Neuronal stem cell (in vitro differentiated cells): Measurements from ENCODE around the gene CDH15.

ENCODE experiments used
- DNase-seq: peaks from one replicate; pipeline ENCODE4 v3.0.0-alpha.2; 2013; ENCODE audit warnings: low spot score
- H2AFZ ChIP-seq: one replicate; pipeline ENCODE4 v1.6.1; 2013; ENCODE audit warnings: mild to moderate bottlenecking, low read length, inconsistent platforms
- H2AK5ac ChIP-seq: 2 replicates; pipeline ENCODE4 v1.6.1; 2013; ENCODE audit warnings: low read depth, mild to moderate bottlenecking, inconsistent platforms, low read length, moderate library complexity, mixed read lengths
- H2BK120ac ChIP-seq: 2 replicates; pipeline ENCODE4 v1.6.1; 2013; ENCODE audit warnings: low read depth, mild to moderate bottlenecking, inconsistent platforms, low read length, moderate library complexity, mixed read lengths
- H2BK12ac ChIP-seq: one replicate; pipeline ENCODE4 v1.6.1; 2013; ENCODE audit warnings: low read length, inconsistent platforms
- H2BK15ac ChIP-seq: 2 replicates; pipeline ENCODE4 v1.6.1; 2013; ENCODE audit warnings: mild to moderate bottlenecking, low read length, inconsistent platforms, mixed read lengths
- H2BK5ac ChIP-seq: one replicate; pipeline ENCODE4 v1.6.1; 2013; ENCODE audit warnings: inconsistent platforms, mild to moderate bottlenecking, low read length, moderate library complexity
- H3K14ac ChIP-seq: one replicate; pipeline ENCODE4 v1.6.1; 2013; ENCODE audit warnings: low read length, inconsistent platforms
- H3K18ac ChIP-seq: 2 replicates; pipeline ENCODE4 v1.6.1; 2013; ENCODE audit warnings: low read length, inconsistent platforms
- H3K23ac ChIP-seq: 2 replicates; pipeline ENCODE4 v1.6.1; 2013; ENCODE audit warnings: low read depth, mild to moderate bottlenecking, mixed read lengths, low read length, inconsistent platforms; ENCODE audit not compliant: poor library complexity
- H3K27ac ChIP-seq: replicated peaks from 3 replicates; pipeline ENCODE4 v1.5.1; 2013; ENCODE audit warnings: low read length, inconsistent platforms
- H3K27me3 ChIP-seq, 3 experiments: 2 replicates each; pipeline ENCODE4 v1.6.1; 2013; ENCODE audit warnings: low read length in 3 of 3, mild to moderate bottlenecking in 2 of 3, inconsistent platforms in 1 of 3, low read depth in 1 of 3, mixed read lengths in 1 of 3, moderate library complexity in 1 of 3; ENCODE audit not compliant: control insufficient read depth in 3 of 3, insufficient read depth in 3 of 3
- H3K36me3 ChIP-seq, 2 donors: replicated peaks in 1 of 2; 2 replicates each; pipeline ENCODE4 v1.6.1; 2013; ENCODE audit warnings: low read length in 2 of 2; ENCODE audit not compliant: control insufficient read depth in 2 of 2, insufficient read depth in 2 of 2
- H3K4ac ChIP-seq: 2 replicates; pipeline ENCODE4 v1.6.1; 2013; ENCODE audit warnings: inconsistent platforms, mild to moderate bottlenecking, low read length, moderate library complexity
- H3K4me1 ChIP-seq, 2 donors: 1 replicate in 1 of 2; 2 replicates in 1 of 2; pipeline ENCODE4 v1.6.1; 2013; ENCODE audit warnings: low read length in 2 of 2, low read depth in 1 of 2; ENCODE audit not compliant: control insufficient read depth in 2 of 2, insufficient read depth in 1 of 2
- H3K4me2 ChIP-seq: one replicate; pipeline ENCODE4 v1.6.1; 2013; ENCODE audit warnings: mild to moderate bottlenecking, low read length, inconsistent platforms; ENCODE audit not compliant: insufficient read depth, poor library complexity, severe bottlenecking
- H3K4me3 ChIP-seq, 2 donors: 2 replicates each; pipeline ENCODE4 v1.5.1; 2013; ENCODE audit warnings: low read length in 2 of 2, mild to moderate bottlenecking in 2 of 2, inconsistent platforms in 1 of 2, moderate library complexity in 1 of 2
- H3K79me1 ChIP-seq: one replicate; pipeline ENCODE4 v1.6.1; 2013; ENCODE audit warnings: low read depth, mild to moderate bottlenecking, inconsistent platforms, low read length, moderate library complexity
- H3K9ac ChIP-seq: one replicate; pipeline ENCODE4 v1.6.1; 2013; ENCODE audit warnings: mild to moderate bottlenecking, low read depth, low read length, inconsistent platforms; ENCODE audit not compliant: poor library complexity
- H3K9me3 ChIP-seq, 2 donors: replicated peaks in 1 of 2; 2 replicates each; pipeline versions ENCODE3 to v1.6.1; 2013; ENCODE audit warnings: low read length in 2 of 2, mild to moderate bottlenecking in 2 of 2, inconsistent platforms in 1 of 2, low read depth in 1 of 2, mixed read lengths in 1 of 2, moderate library complexity in 1 of 2; ENCODE audit not compliant: control insufficient read depth in 2 of 2, insufficient read depth in 1 of 2
- H4K8ac ChIP-seq: one replicate; pipeline ENCODE4 v1.6.1; 2013; ENCODE audit warnings: low read depth, mild to moderate bottlenecking, inconsistent platforms, low read length, moderate library complexity
- H4K91ac ChIP-seq: one replicate; pipeline ENCODE4 v1.6.1; 2013; ENCODE audit warnings: low read length, low read depth, mild to moderate bottlenecking, inconsistent platforms; ENCODE audit not compliant: poor library complexity
- WGBS, 2 donors: extraction: QIAGEN DNeasy Blood & Tissue Kit; methylation state at CpG; one replicate each; pipeline ENCODE4 v1.1.7; 2013; ENCODE audit warnings: missing lambda C conversion rate in 2 of 2, mixed read lengths in 1 of 2; ENCODE audit not compliant: insufficient read length in 2 of 2, insufficient replicate concordance in 1 of 2; ENCODE audit errors: extremely low coverage in 2 of 2; 5-methylcytosine and 5-hydroxymethylcytosine counted together

The CDH15 gene

DNA sequence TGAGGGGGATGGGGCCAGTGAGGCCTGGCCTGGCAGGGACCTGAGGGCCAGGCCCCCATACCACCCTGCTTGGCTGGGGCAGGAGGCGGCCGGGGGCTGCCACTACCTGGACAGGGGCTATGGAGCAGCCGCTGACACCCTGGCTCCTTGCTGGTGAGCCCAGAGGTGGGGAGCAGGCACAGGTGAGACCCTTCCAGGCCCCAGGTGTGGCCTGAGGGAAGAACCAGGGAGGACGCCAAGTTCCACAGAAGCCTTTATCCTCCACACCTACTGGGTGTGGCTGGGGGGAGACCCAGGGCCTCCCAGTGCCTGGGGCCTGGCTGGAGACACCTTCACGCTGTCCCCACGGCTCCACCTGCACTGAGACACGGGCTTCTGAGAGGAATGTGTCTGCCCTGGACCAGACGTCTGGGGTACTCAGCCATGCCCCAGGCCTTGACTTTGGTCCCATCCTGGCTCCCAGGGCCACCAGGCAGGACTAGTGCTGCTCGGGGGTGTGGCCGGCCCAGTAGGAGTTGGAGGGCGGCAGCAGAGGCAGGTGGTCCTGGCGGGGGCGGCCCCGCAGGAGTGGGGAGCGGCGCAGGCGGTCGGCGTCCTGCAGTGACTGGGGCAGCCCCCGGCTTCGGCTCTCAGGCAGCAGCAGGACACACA, 24.1 kb downstream of the CDH15 start:
- H3K27me3 ChIP-seq: peaks cover 19 to 59% (median 41%) of the 10 kb centered on the region in 3 experiments
- no peak overlapping the region for H3K18ac ChIP-seq
- peaks cover 0 to 5% of the 10 kb centered on the region in 2 donors for H3K9me3 ChIP-seq
- no peak overlapping the region for H2BK5ac ChIP-seq
- no peak overlapping the region for H2BK120ac ChIP-seq
- no CpG with 5 or more reads among the region's 21 CpGs for WGBS, 2 donors
- H3K4me1 ChIP-seq: peaks cover 3 to 25% of the 10 kb centered on the region in 2 donors
- no peaks in the 10 kb centered on the region for H3K36me3 ChIP-seq
- no peak overlapping the region for H4K91ac ChIP-seq
- H3K23ac ChIP-seq: peak overlapping the region; percentile 43
- no peak for DNase-seq
- H2AK5ac ChIP-seq: peak overlapping the region; percentile 28
- H3K4me3 ChIP-seq: no peak overlapping the region
- peak overlapping the region; percentile 6 for H3K14ac ChIP-seq
- no peak overlapping the region for H2BK15ac ChIP-seq
- no peak overlapping the region for H3K9ac ChIP-seq
- H3K4me2 ChIP-seq: no peak overlapping the region
- no peak overlapping the region for H4K8ac ChIP-seq
- peaks cover 5% of the 10 kb centered on the region for H3K79me1 ChIP-seq
- no peak overlapping the region for H3K4ac ChIP-seq
- H3K27ac ChIP-seq: no peak overlapping the region
- no peak overlapping the region for H2AFZ ChIP-seq
- H2BK12ac ChIP-seq: no peak overlapping the region

DNA sequence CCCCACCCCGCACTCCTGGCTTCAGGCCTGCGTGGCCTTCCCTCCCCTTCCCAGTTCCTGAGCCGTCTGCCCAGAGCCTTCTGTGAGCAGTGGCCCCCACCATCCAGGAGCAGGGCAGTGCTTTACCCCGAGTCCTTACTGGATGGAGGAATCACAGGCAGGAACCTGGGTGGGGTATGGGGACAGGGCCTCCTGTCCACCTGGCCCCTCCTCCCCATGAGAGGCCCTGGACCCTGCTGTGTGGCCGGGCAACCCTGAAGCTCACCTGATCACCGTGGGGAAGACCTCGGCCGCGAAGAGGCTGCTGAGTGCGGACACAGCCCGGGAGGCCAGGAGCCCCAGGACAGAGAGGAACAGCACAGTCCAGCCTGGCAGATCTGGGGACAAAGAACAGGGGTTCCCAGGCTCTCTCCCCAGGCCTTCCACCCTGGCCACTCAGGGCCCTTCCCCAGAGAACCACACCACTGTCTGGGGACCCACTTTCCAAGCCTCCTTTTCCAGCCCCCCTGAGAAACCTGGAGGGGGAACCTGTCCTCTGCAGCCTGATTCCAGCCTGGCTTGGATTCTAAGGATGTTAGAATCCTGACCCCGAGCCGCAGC, 25.6 kb downstream of the CDH15 start:
- Histone ChIP-seq H3K4me1 (peaks cover 4 to 24% of the 10 kb centered on the region in 2 donors), H3K4ac (no peak overlapping the region), H3K14ac (no peak overlapping the region), H2BK12ac (peak overlapping the region; percentile 41), H3K36me3 (no peaks in the 10 kb centered on the region), H4K91ac (no peak overlapping the region), H3K27me3 (peaks cover 13 to 56% (median 38%) of the 10 kb centered on the region in 3 experiments), H3K79me1 (peaks cover 2% of the 10 kb centered on the region), H3K4me2 (no peak overlapping the region), H2AK5ac (peak overlapping the region; percentile 37), H3K9me3 (no peaks in the 10 kb centered on the region), H2BK5ac (no peak overlapping the region), H2AFZ (no peak overlapping the region), H3K18ac (peak overlapping the region; percentile 28), H2BK15ac (no peak overlapping the region), H3K4me3 (no peak overlapping the region), H2BK120ac (no peak overlapping the region), H3K23ac (no peak overlapping the region), H3K9ac (peak overlapping the region; percentile 60), H4K8ac (no peak overlapping the region), H3K27ac (no peak overlapping the region)
- no CpG with 5 or more reads among the region's 13 CpGs for WGBS, 2 donors
- no peak for DNase-seq

DNA sequence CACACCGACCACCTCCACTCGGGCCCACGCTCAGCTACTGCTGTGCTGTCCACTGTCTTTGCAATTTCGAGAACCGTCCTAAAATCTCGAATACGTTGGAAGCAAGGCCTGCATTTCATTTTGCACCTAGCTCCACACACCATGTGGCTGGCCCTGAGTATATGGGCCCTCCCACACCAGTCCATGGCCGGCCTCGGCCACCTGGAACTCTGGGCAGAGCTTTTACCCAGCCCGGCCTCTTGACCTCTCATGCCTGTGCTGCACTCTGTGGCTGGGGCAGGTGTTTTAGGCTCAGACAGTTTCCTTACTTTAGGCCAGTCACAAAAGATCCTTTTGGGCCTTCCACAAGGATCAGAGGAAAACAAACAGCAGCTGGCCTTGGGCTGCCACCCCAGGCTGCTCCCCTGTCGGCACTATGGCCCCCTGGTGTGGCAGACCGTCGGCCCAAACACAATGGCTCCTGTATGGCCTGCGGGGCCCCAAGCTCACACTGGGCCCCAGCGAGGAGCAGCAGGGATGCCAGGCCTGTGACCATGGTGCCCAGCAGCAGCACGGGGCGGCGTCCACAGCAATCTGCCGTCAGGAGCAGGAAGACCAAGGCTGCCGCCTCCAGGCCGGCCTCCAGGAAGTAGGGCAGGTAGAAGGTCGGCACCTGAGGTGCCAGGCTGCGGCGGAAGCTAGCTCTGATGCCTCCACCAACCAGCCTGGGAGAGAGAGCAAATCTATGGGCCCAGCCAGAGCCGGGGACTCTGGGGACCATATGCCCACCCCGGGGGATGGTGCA, 26.3 kb downstream of the CDH15 start:
- Histone ChIP-seq H3K79me1 (peaks cover 2% of the 10 kb centered on the region), H3K18ac (peak overlapping the region; percentile 48), H3K4me1 (peaks cover 3 to 22% of the 10 kb centered on the region in 2 donors), H3K27ac (no peak overlapping the region), H3K27me3 (peaks cover 17 to 63% (median 44%) of the 10 kb centered on the region in 3 experiments), H3K36me3 (no peaks in the 10 kb centered on the region), H3K4ac (no peak overlapping the region), H3K14ac (no peak overlapping the region), H2BK5ac (no peak overlapping the region), H4K91ac (no peak overlapping the region), H2BK12ac (no peak overlapping the region), H3K9ac (no peak overlapping the region), H3K4me2 (no peak overlapping the region), H2BK120ac (no peak overlapping the region), H3K9me3 (peaks cover 4% of the 10 kb centered on the region in 2 donors), H2BK15ac (no peak overlapping the region), H4K8ac (no peak overlapping the region), H2AFZ (no peak overlapping the region), H2AK5ac (peak overlapping the region; percentile 14), H3K23ac (no peak overlapping the region), H3K4me3 (no peak overlapping the region)
- WGBS, 2 donors: no CpG with 5 or more reads among the region's 26 CpGs
- DNase-seq: no peak
